Retinal pigment epithelial cell (primary cell): ENCODE results near the gene CFAP61.
"Not testable (repeated sequence)": the region's sequence is repeated elsewhere in the genome, so short reads cannot be mapped to it uniquely, and the experiment has no call there.

Experiments used
- DNase-seq: peaks from one replicate; pipeline ENCODE4 v3.0.0-alpha.2; 2010; ENCODE audit warnings: low read depth
- H3K4me3 ChIP-seq: 2 replicates; pipeline ENCODE4 v1.5.1; 2011; ENCODE audit warnings: mild to moderate bottlenecking, low read length, control low read depth, moderate library complexity
- TF ChIP-seq, protein P1 (sequence below): conservative IDR thresholded peaks from 2 replicates; pipeline ENCODE4 v1.5.1; 2011; ENCODE audit warnings: low read depth, low read length, control low read depth, inconsistent platforms

The CFAP61 gene

DNA sequence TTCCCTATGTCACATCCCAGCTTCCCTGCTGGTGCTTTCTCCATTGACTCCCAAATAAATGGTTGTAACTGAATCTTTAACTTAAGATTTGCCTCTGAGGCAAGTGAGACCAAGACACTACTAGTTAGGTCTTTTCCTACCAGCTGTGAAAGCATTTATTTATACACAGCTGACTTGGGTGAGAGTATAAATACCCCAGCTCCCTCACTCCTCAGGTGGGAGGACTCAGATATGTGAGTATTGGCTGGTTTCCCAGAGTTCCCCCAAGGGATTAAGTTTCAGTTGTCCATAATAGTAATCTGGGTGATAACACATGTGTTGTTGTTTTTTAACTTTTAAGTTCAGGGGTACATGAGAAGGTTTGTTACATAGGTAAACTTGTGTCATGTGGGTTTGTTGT is 49.8 kb downstream of the CFAP61 start:
- H3K4me3 ChIP-seq: no peak overlapping the region
- TF ChIP-seq, protein P1, sequence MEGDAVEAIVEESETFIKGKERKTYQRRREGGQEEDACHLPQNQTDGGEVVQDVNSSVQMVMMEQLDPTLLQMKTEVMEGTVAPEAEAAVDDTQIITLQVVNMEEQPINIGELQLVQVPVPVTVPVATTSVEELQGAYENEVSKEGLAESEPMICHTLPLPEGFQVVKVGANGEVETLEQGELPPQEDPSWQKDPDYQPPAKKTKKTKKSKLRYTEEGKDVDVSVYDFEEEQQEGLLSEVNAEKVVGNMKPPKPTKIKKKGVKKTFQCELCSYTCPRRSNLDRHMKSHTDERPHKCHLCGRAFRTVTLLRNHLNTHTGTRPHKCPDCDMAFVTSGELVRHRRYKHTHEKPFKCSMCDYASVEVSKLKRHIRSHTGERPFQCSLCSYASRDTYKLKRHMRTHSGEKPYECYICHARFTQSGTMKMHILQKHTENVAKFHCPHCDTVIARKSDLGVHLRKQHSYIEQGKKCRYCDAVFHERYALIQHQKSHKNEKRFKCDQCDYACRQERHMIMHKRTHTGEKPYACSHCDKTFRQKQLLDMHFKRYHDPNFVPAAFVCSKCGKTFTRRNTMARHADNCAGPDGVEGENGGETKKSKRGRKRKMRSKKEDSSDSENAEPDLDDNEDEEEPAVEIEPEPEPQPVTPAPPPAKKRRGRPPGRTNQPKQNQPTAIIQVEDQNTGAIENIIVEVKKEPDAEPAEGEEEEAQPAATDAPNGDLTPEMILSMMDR: no peak
- no peak for DNase-seq

DNA sequence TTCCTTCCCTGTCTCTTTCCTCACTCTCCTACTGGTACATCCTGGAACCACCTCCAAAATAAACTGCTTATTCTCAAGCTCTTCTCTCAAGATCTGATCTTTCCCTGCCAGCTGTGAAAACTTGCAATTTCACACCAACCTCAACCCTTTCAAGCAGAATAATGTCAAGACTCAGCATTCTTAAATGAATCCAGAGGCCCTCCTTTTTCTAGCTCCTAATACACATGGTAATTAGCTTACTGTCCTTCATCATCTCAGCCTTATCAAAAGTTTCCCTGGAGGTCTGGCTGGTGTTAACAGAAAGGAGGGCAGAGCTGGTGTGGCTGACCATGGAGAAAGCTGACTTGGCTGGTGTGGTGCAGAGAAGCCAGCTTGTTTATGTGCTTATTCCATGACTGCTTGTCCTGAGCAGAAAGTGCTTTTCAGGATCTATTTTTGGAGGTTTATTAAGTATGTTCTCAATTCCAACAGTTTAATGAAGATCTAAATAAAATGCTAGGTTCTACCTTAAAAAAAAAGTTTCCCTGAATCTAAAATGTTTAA is 50.5 kb downstream of the CFAP61 start:
- no peak for DNase-seq
- no peak overlapping the region for H3K4me3 ChIP-seq
- TF ChIP-seq, protein P1: no peak

- DNase-seq: no peak
- no peak overlapping the region for H3K4me3 ChIP-seq
- TF ChIP-seq, protein P1: no peak
Measured at GRCh38 chr20:20103486-20103885, 51.2 kb downstream of the CFAP61 start.

GRCh38 chr20:20123187-20123586 is 70.9 kb downstream of the CFAP61 start:
- DNase-seq: not testable (repeated sequence)

GRCh38 chr20:20130399-20130798 is 78.1 kb downstream of the CFAP61 start:
- DNase-seq: no peak

More at GRCh38 chr20:20123187-20123586, 70.9 kb downstream of the CFAP61 start:
- H3K4me3 ChIP-seq: not testable (repeated sequence)

DNA sequence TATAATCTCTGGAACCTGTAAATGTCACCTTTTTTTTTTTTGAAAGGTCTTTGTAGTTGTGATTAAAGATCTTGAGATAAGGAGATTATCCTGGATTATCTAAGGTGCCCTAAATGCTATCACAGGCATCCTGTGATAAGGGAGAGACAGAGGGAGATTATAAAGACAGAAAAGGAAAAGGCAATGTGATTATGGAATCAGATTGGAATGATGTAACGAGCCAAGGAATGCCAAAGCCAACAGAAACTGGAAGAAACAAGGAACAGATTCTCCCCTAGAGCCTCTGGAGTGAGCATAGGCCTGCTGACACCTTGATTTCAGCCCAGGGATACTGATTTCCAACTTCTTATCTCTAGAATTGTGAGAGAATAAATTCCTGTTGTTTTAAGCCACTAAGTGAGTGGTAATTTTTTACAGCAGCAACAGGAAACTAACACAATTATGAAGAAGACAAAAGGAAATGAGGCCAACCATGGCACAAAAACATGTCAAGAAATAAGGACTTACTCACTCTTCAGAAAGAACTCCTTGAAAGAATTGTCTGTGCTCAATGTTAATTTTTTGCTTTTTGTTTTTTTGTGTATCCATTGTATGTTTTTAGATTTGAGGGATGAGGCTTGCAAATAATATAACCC is 82.7 kb downstream of the CFAP61 start:
- H3K4me3 ChIP-seq: no peak overlapping the region
- TF ChIP-seq, protein P1: no peak
- DNase-seq: no peak

More at GRCh38 chr20:20130399-20130798, 78.1 kb downstream of the CFAP61 start:
- TF ChIP-seq, protein P1: no peak
- no peak overlapping the region for H3K4me3 ChIP-seq

GRCh38 chr20:20136313-20136712 is 84.0 kb downstream of the CFAP61 start:
- TF ChIP-seq, protein P1: no peak
- DNase-seq: no peak
- no peak overlapping the region for H3K4me3 ChIP-seq

GRCh38 chr20:20137851-20138250 is 85.5 kb downstream of the CFAP61 start:
- DNase-seq: no peak
- TF ChIP-seq, protein P1: no peak
- no peak overlapping the region for H3K4me3 ChIP-seq
